ENCODE measurements around the gene PEX26.

DNA sequence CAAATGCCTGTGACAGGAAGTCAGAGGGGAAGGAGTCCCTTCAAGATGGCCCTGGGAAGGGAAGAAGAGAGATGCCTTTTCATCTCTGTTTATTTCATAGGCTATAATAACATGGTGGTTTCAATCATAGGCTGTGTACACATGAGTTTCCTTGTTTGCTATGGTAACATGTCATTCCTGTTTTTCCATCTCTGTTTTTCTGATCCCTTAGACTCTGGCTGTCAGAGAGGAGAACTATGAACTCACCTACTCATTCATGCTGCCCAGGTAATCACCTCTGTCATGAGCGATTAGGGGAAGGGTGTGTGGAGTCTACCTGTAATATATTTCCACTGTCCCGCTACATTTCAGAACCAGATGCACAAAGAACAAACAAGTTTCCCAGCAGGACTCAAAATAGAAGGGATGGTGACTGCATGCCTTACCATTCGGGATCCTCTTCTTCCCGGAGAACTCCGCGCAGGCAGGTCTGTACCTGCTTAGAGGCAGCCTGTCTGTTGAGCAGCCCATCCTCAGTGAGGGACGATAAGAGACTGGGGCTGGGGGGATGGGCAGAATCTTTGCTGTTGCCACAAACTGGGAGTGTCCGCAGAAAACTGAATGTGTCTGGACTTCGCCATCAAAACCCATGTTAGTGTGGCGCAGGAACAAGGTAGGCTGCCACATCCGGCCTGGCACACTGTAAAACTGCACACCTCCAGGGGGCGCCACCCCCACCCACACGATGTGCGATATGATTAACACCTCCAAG lies 7.1 kb upstream of the PEX26 start:
- TF ChIP-seq, protein P1, sequence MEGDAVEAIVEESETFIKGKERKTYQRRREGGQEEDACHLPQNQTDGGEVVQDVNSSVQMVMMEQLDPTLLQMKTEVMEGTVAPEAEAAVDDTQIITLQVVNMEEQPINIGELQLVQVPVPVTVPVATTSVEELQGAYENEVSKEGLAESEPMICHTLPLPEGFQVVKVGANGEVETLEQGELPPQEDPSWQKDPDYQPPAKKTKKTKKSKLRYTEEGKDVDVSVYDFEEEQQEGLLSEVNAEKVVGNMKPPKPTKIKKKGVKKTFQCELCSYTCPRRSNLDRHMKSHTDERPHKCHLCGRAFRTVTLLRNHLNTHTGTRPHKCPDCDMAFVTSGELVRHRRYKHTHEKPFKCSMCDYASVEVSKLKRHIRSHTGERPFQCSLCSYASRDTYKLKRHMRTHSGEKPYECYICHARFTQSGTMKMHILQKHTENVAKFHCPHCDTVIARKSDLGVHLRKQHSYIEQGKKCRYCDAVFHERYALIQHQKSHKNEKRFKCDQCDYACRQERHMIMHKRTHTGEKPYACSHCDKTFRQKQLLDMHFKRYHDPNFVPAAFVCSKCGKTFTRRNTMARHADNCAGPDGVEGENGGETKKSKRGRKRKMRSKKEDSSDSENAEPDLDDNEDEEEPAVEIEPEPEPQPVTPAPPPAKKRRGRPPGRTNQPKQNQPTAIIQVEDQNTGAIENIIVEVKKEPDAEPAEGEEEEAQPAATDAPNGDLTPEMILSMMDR (conservative IDR thresholded peaks at IDR 0.05; ENCODE audit: low read length): peak; percentile 96
- no peak for TF ChIP-seq EZH2phosphoT487 (IDR thresholded peaks at IDR 0.05; ENCODE audit: borderline replicate concordance, low read depth, low read length)
